ENCODE measurements around the gene ESRP2.

Gene ESRP2

GRCh38 chr16:68242085-68242484 lies 6.2 kb upstream of the ESRP2 start:
- H3K4me3 ChIP-seq (replicated peaks; ENCODE audit: low read depth, low read length) = no peak overlapping the region
- TF ChIP-seq CTCF (IDR thresholded peaks at IDR 0.05; ENCODE audit: low read depth, low read length, missing control alignments) = no peak
- DNase-seq (ENCODE audit: extremely low read depth, low read depth) = no peak

- no peak for DNase-seq (ENCODE audit: extremely low read depth, low read depth)
- TF ChIP-seq CTCF (IDR thresholded peaks at IDR 0.05; ENCODE audit: low read depth, low read length, missing control alignments) = no peak
- H3K4me3 ChIP-seq (replicated peaks; ENCODE audit: low read depth, low read length) = peak overlapping the region; percentile 45
These were observed 2.1 kb upstream of the ESRP2 start for GRCh38 chr16:68238029-68238345.

GRCh38 chr16:68237243-68238028 lies 1.5 kb upstream of the ESRP2 start:
- H3K4me3 ChIP-seq (replicated peaks; ENCODE audit: low read depth, low read length) = peak overlapping the region; percentile 45
- TF ChIP-seq CTCF (IDR thresholded peaks at IDR 0.05; ENCODE audit: low read depth, low read length, missing control alignments) = no peak
- peak; percentile 96 for DNase-seq (ENCODE audit: extremely low read depth, low read depth)

- H3K4me3 ChIP-seq (replicated peaks; ENCODE audit: low read depth, low read length) = peak overlapping the region; percentile 45
- TF ChIP-seq CTCF (IDR thresholded peaks at IDR 0.05; ENCODE audit: low read depth, low read length, missing control alignments) = no peak
- DNase-seq (ENCODE audit: extremely low read depth, low read depth) = no peak
These were observed 907 bp upstream of the ESRP2 start for GRCh38 chr16:68236826-68237242.

DNA sequence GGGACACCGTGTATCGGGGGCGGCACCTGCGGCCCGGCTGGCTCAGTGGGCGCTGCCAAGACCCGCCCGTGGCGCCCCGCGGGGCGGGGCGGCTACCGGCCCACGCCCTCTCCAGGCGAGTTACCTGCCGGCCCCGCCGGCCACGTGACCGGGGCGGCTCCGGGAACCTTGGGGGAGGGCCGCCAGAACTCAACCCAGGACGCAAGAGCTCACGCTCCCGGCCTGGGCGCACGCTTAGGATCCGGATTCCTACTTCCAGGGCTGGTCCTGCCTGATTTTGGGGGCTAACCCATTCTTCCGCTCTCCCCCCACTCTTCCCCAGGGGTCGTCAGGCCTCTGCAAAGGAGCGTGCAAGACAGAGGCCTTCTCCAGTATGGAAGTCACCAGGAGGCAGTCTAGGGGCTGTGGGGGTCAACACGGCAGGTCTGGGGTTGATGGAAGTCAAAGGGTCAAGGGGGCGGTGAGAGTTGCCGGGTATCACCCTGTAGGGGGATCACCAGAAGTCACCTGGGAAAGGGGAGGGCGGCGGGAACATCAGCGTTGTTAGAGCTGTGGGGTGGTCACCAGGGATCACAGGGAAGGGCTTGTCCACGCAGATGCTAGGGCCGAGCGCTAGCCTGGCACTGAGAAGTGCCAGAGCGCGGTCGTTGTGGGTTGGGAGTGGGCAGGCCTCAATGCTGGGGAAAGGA lies 354 bp upstream of the ESRP2 start:
- no peak overlapping the region; the same call in 1 of the 2 replicates for H3K4me3 ChIP-seq (replicated peaks; ENCODE audit: low read depth, low read length)
- no peak for DNase-seq (ENCODE audit: extremely low read depth, low read depth)
- TF ChIP-seq CTCF (IDR thresholded peaks at IDR 0.05; ENCODE audit: low read depth, low read length, missing control alignments) = no peak

DNA sequence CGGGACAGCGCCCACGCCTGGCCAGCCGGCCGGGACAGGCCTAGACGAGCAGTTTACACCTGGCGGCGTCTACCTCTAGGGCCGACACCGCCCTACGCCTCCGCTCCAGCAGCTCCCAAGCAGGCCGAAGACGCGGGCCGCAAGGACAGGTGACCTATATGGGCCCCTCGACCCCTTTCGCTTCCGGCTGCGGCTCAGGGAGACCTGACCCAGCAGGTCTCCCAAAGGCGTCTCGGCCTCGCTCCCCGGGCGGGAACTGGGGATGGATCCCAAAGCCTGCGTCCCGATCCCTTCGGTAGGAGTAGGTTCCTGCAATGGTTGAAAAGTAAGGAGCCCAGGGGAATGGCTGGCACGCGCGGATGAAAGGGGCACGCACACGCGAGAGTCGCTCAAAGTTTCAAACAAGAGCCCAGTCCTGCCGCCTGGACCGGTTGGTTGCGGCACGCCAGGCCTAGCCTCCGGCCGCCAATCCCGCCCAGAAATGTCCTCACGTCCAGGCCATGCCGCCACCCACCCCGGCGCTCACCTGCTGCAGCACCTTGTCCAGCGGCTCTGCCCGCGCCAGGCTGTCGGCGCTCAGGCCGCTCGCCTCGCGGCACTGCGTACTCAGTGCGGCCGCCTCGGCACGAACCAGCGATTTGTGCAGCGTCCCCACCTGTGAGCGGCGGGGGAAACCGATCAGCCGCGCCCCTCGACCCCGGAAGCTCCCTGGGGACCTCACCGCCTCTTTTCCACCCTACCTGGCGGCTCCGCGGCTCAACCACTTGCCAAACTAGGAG lies 630 bp downstream of the ESRP2 start:
- TF ChIP-seq CTCF (IDR thresholded peaks at IDR 0.05; ENCODE audit: low read depth, low read length, missing control alignments) = no peak
- H3K4me3 ChIP-seq (replicated peaks; ENCODE audit: low read depth, low read length) = no peak overlapping the region
- DNase-seq (ENCODE audit: extremely low read depth, low read depth) = no peak

Measured in HFF-Myc (cell line).